HG03103 (cell line): ENCODE data around the gene THYN1.
"Not testable (repeated sequence)": the region's sequence is repeated elsewhere in the genome, so short reads cannot be mapped to it uniquely, and the experiment has no call there.

ENCODE experiments used
- ATAC-seq: cut with Tn5 transposase; IDR thresholded peaks from one replicate; pipeline ENCODE4 v1.9.1; 2021; ENCODE audit warnings: low read depth; ENCODE audit not compliant: unreplicated experiment

Gene THYN1

GRCh38 chr11:134275534-134276395 is 22.6 kb upstream of the THYN1 start, which contains the start of gene GLB1L3:
GLB1L3 (plus strand) TSS chr11:134276379; CDS start chr11:134276741, 362 bp downstream.
- peak; percentile 77 for ATAC-seq

- no peak for ATAC-seq
These were observed 22.0 kb upstream of the THYN1 start for GRCh38 chr11:134275188-134275533.

DNA sequence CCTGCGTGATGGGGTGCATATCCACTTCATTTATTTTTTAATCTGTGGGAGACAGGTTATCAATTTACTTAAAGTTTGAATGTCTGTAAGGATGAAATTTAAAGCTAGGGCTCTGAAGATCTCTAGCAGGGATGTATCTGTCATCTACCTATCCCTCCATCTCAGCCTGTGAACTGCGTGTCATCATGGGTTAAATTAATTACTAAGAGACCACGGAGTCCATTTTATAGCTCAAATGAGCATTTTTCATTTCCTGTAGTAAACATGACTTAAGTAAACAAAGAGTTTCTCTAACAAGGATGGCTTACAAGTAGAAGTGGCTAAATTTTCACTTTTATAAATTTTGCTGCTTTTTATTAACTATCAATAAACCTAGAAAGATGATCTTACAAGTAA is 20.2 kb upstream of the THYN1 start:
- no peak for ATAC-seq

- no peak for ATAC-seq
These were observed 19.5 kb upstream of the THYN1 start for GRCh38 chr11:134272381-134273316.

DNA sequence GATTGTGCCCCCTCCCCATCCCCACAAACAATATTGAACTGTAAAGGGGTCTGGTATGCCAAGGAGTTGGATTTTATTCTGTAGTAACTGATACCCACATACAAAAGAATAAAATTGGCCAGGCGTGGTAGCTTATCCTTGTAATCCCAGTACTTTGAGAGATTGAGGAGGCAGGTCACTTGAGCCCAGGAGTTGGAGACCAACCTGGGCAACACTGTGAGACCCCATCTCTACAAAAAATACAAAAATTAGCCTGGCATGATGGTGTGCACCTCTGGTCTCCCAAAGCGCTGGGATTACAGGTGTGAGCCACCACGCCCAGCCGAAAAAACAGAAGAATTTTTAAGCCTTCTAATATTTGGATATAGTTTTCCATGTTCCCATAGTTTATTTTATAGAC is 18.8 kb upstream of the THYN1 start:
- ATAC-seq, result no peak

DNA sequence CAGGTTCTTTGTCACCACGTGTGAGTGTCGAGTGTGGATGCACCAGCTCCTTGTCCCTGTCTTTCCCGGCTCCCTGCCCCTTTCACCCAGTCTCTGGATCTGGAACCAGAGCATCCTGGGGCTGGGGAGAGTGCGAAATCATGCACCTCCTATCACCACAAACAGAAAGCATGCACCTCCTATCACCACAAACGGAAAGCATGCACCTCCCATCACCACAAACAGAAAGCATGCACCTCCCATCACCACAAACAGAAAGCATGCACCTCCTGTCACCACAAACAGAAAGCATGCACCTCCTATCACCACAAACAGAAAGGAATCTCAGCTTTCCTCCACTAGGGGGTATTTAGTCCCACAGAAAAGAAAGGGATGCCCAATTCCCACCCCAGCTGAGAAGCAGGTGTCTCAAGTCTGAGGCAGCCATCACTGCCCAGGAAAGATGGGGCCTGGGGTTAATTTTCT is 17.1 kb upstream of the THYN1 start:
- no peak for ATAC-seq

DNA sequence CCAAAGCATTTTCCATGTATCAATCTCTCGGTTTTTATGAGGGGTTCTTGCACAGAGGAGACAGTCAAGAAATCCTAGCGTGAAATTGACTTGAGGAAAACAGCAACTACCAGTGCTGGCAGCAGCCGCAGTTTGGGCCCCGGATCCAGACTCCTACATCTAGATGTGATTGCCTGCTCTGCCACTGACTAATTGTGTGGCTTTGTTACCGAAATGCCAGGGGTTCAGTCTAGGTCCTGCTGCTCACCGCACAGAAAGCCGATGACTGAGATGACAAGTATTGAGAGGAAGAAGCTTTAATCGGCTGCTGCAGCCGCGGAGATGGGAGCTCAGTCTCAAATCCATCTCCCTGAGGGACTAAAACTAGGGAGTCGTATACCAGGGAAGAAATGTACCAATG is 14.8 kb upstream of the THYN1 start:
- ATAC-seq, result no peak

- ATAC-seq, result no peak
These were observed 14.3 kb upstream of the THYN1 start for GRCh38 chr11:134267461-134267860.

DNA sequence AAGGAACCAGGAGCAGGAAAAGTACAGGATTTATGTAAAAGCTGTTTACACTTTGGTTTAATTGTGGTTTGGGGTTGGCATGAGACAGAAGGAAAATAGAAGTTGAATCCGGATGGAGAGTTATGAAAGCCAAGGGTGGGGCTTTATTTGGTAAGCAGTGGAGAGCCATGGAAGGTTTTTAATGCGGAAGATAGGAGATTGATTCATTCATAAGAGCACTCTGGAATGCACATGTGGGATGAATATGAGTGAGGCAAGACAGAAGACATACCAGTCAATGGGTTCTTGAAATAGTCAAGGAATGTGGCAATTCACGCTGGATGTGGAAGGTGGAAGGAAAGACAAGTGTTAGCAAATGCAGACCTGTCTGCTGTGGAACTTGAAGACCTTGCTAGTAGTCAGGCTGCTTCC is 13.7 kb upstream of the THYN1 start:
- no peak for ATAC-seq

DNA sequence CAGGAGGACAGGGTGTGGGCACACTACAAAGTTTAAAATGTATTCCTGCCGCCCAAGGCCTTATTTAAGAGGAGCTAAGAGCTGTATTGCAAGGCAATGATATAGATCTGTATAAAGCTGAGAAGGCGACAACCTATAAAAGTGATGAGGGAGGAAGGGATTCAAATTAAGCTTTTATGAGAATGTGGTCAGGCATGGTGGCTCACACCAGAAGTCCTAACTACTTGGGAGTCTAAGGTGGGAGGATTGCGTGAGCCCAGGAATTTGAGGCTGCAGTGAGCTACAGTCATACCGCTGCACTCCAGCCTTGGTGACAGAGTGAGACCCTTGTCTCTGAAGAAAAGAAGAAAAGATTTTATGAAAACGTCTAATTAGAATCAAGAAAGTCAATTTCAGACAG is 13.3 kb upstream of the THYN1 start:
- no peak for ATAC-seq

GRCh38 chr11:134264966-134265764 is 12.0 kb upstream of the THYN1 start:
- no peak for ATAC-seq

GRCh38 chr11:134261626-134262488 is 8.7 kb upstream of the THYN1 start:
- no peak for ATAC-seq

DNA sequence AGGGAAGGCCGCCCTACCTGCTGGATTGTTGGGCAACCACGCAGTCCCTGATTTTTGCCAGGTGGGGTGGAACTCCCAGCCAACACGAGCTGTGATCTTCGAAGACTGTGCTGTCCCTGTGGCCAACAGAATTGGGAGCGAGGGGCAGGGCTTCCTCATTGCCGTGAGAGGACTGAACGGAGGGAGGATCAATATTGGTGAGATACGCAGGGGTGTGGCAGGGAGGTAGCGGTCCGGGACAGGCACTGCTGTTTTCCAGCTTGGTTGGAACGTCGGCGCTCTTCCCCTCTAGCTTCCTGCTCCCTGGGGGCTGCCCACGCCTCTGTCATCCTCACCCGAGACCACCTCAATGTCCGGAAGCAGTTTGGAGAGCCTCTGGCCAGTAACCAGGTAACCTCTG is 7.8 kb upstream of the THYN1 start:
- ATAC-seq, result no peak

- ATAC-seq, result no peak
These were observed 7.4 kb upstream of the THYN1 start for GRCh38 chr11:134260503-134260902.

DNA sequence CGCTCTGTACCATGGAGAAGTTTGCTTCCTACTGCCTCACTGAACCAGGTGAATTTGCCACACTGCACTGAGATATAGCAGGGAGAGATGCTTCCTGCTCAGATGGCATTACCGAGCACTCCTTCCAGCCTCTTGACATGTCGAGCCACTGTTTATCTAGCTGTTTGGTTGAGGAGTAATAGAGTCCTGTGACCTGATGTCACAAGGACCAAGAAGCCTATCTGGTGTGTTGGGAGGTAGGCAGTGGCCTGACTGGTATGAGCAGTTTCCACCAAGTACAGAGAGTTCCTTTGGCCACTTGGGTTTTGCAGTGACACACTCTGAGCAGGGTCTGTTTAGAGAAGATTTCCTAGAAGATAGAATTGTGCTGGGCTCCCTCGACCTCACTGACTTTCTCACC is 5.4 kb upstream of the THYN1 start:
- ATAC-seq, result no peak

GRCh38 chr11:134257101-134257500 is 3.9 kb upstream of the THYN1 start:
- ATAC-seq, result no peak

- ATAC-seq, result not testable (repeated sequence)
These were observed 2.0 kb upstream of the THYN1 start for GRCh38 chr11:134255184-134255561.

- no peak for ATAC-seq
These were observed 1.5 kb upstream of the THYN1 start for GRCh38 chr11:134254433-134255183.
